ENCODE data around the gene SLC34A3. TPM values are rescaled to one million over a fixed set of nuclear protein-coding genes. Genes with fewer than 3 reads are reported as not detected.
A peak's percentile ranks its signal among the peaks of the same experiment; 100 is the strongest.

The SLC34A3 gene
- total RNA-seq, 1 experiment from 2014 or later = 0.26 TPM

DNA sequence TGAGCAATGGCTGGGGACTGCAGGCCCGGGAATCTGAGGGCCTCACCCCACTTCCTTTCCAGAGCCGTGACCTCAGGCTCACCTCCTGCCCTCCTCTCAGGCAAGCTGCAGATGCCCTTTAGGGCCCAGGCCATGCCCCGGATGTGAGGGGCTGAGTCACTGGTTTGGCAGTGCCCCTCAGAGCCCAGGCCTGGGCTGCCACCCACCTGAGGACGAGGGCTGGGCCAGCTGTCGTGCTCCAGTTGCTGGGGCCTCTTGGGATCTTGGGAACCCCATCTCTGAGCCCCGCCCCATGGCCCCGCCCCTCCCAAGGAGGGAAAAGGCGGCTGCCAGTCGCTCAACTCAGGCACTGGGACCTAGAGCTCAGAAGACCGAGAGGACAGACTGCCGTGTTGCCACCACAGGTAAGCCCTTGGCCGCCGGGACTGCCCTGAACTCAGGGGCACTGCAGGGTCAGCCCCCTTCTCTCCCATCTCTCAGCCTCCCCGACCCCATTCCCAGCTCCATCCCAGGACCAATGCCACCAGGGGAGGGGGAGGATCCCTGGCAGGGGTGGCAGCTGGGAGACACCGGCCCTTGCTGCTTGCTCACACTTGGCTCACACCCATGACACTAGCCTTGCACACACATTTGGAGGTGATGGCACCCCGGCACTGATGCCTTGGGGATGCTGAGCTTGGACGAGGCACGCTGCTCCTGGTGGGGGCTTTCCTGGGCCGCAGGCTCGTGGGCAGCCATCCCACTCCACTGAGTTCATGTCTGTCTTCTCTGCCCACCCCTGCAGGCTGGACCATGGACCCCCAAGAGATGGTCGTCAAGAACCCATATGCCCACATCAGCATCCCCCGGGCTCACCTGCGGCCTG lies 5.6 kb upstream of the SLC34A3 start, which contains the start of gene CYSRT1:
Gene CYSRT1 (plus strand): TSS at position 345 of the 865 bp plus-strand sequence. CDS start 448 bp downstream, at position 793.
- TSS peak; percentile 74 for BruUV-seq (replicated peaks)

DNA sequence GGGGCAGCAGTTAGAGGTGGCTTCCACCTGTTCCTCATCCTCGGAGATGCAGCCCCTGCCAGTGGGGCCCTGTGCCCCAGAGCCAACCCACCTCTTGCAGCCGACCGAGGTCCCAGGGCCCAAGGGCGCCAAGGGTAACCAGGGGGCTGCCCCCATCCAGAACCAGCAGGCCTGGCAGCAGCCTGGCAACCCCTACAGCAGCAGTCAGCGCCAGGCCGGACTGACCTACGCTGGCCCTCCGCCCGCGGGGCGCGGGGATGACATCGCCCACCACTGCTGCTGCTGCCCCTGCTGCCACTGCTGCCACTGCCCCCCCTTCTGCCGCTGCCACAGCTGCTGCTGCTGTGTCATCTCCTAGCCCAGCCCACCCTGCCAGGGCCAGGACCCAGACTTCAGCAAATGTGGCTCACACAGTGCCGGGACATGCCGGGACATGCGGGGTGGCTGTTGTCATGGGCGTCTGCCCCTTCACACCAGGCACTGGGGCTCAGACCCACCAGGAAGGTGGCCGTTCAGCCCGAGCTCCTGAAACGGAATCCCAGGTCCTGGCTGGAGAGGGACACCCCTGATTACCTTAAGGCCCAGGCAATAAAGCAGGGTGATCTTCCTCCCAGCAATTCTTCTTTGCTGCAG lies 4.9 kb upstream of the SLC34A3 start:
- CTCF ChIA-PET = interaction anchor here (1.4 to 2.0 kb wide), 2 partner anchors 11 to 99 kb away, joined by 4 to 5 read pairs; no protein-coding TSS in a partner anchor
- no peaks in the 10 kb centered on the region for H3K27me3 Mint-ChIP-seq (ENCODE audit: unreplicated experiment)
- H3K27ac Mint-ChIP-seq (ENCODE audit: unreplicated experiment) = peak overlapping the region; percentile 95
- intact Hi-C loops (cut with micrococcal nuclease; ENCODE audit: unreplicated experiment) = loop anchor here (2.0 to 5.0 kb wide), 2 partner anchors 49 to 109 kb away; no protein-coding TSS in a partner anchor
- H3K9me3 Mint-ChIP-seq (ENCODE audit: low read depth, unreplicated experiment) = no peaks in the 10 kb centered on the region
- H3K36me3 Mint-ChIP-seq (ENCODE audit: insufficient read depth, unreplicated experiment) = peaks cover 30% of the 10 kb centered on the region
- no peak for DNase-seq
- peaks cover 19% of the 10 kb centered on the region for H3K4me1 Mint-ChIP-seq (ENCODE audit: low read depth, unreplicated experiment)
- TF ChIP-seq, protein P1, sequence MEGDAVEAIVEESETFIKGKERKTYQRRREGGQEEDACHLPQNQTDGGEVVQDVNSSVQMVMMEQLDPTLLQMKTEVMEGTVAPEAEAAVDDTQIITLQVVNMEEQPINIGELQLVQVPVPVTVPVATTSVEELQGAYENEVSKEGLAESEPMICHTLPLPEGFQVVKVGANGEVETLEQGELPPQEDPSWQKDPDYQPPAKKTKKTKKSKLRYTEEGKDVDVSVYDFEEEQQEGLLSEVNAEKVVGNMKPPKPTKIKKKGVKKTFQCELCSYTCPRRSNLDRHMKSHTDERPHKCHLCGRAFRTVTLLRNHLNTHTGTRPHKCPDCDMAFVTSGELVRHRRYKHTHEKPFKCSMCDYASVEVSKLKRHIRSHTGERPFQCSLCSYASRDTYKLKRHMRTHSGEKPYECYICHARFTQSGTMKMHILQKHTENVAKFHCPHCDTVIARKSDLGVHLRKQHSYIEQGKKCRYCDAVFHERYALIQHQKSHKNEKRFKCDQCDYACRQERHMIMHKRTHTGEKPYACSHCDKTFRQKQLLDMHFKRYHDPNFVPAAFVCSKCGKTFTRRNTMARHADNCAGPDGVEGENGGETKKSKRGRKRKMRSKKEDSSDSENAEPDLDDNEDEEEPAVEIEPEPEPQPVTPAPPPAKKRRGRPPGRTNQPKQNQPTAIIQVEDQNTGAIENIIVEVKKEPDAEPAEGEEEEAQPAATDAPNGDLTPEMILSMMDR (IDR thresholded peaks at IDR 0.05; ENCODE audit: unreplicated experiment) = no peak
- no TSS peak for BruUV-seq (replicated peaks)
- peak overlapping the region; percentile 72 for H3K4me3 Mint-ChIP-seq (ENCODE audit: low read depth, unreplicated experiment)

More for the DNA sequence above, 5.6 kb upstream of the SLC34A3 start, which contains the start of gene CYSRT1:
- TF ChIP-seq, protein P1 (IDR thresholded peaks at IDR 0.05; ENCODE audit: unreplicated experiment) = no peak
- intact Hi-C loops (cut with micrococcal nuclease; ENCODE audit: unreplicated experiment) = loop anchor here (5.0 kb wide), 1 partner anchor 48 kb away; no protein-coding TSS in a partner anchor
- peak; percentile 62 for DNase-seq
- Mint-ChIP-seq H3K27ac (ENCODE audit: unreplicated experiment) (peak within 1 kb of the TSS; percentile 95), H3K4me1 (ENCODE audit: low read depth, unreplicated experiment) (peaks cover 19% of the 10 kb centered on the region), H3K36me3 (ENCODE audit: insufficient read depth, unreplicated experiment) (peaks cover 37% of the 10 kb centered on the region), H3K4me3 (ENCODE audit: low read depth, unreplicated experiment) (peak within 1 kb of the TSS; percentile 70), H3K9me3 (ENCODE audit: low read depth, unreplicated experiment) (no peaks in the 10 kb centered on the region), H3K27me3 (ENCODE audit: unreplicated experiment) (no peaks in the 10 kb centered on the region)
- CTCF ChIA-PET = no interaction called here

DNA sequence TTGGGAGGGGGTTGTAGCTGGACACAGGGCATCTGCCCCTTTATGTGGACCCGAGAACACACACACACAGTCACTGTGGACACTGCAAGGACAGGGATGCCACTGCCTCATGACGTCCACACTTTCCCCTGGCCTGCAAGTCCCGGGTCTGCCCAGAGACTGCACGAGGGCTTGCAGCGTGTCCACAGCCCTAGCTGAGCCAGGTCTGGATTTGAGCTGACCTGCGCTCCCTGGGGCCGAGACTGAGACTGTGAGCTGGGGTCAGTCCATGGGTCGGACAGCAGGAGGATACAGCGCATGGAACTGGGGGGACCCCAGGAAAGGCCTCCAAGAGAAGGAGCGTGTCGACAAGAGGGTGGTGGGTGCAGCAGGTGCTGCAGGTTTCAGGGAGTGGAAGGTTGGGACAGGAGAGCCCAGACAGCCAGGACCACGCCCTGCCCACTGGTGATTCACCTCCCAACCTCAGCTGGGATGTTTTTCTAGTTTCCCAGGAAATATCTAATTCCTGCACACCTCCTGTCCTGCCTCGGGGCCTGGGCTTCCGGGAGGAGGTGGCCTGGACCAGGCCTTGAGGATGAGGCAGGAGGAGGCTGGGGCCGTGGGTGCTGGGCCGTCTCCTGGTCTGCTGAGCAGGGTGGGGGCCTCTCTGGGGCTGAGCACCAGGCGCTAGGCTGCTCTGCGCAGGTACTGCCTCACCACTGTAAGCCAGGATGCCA lies 4.2 kb upstream of the SLC34A3 start:
- peak overlapping the region; percentile 72 for H3K4me3 Mint-ChIP-seq (ENCODE audit: low read depth, unreplicated experiment)
- CTCF ChIA-PET = interaction anchor here (0.5 to 2.4 kb wide), 6 partner anchors 10 to 99 kb away, joined by 4 to 11 read pairs (median 6); partner anchors contain the start of genes ANAPC2 and SSNA1
- peaks cover 19% of the 10 kb centered on the region for H3K4me1 Mint-ChIP-seq (ENCODE audit: low read depth, unreplicated experiment)
- intact Hi-C loops (cut with micrococcal nuclease; ENCODE audit: unreplicated experiment) = loop anchor here (2.0 to 5.0 kb wide), 2 partner anchors 49 to 110 kb away; no protein-coding TSS in a partner anchor
- peak; percentile 63 for DNase-seq
- no peaks in the 10 kb centered on the region for H3K9me3 Mint-ChIP-seq (ENCODE audit: low read depth, unreplicated experiment)
- peak overlapping the region; percentile 95 for H3K27ac Mint-ChIP-seq (ENCODE audit: unreplicated experiment)
- TF ChIP-seq, protein P1 (IDR thresholded peaks at IDR 0.05; ENCODE audit: unreplicated experiment) = no peak
- BruUV-seq (replicated peaks) = no TSS peak
- H3K36me3 Mint-ChIP-seq (ENCODE audit: insufficient read depth, unreplicated experiment) = peaks cover 30% of the 10 kb centered on the region
- H3K27me3 Mint-ChIP-seq (ENCODE audit: unreplicated experiment) = no peaks in the 10 kb centered on the region
